IPS-15b (cell line): ENCODE measurements around the gene EIF4G3.
"Not testable (repeated sequence)": the region's sequence is repeated elsewhere in the genome, so short reads cannot be mapped to it uniquely, and the experiment has no call there.

ENCODE experiments used
- H3K27me3 ChIP-seq: one replicate; pipeline ENCODE4 v1.6.1; 2013; ENCODE audit warnings: low read length; ENCODE audit not compliant: control insufficient read depth, insufficient read depth
- H3K36me3 ChIP-seq: one replicate; pipeline ENCODE4 v1.6.1; 2013; ENCODE audit warnings: low read length; ENCODE audit not compliant: control insufficient read depth, insufficient read depth
- H3K4me1 ChIP-seq: one replicate; pipeline ENCODE4 v1.6.1; 2013; ENCODE audit warnings: mild to moderate bottlenecking, low read length; ENCODE audit not compliant: control insufficient read depth, insufficient read depth
- H3K4me3 ChIP-seq: one replicate; pipeline ENCODE4 v1.5.1; 2013; ENCODE audit warnings: low read depth, low read length
- H3K9ac ChIP-seq: one replicate; pipeline ENCODE4 v1.6.1; 2013; ENCODE audit warnings: low read depth, mild to moderate bottlenecking, low read length
- H3K9me3 ChIP-seq: one replicate; pipeline ENCODE4 v1.6.1; 2013; ENCODE audit warnings: mild to moderate bottlenecking, low read length; ENCODE audit not compliant: control insufficient read depth, insufficient read depth

The EIF4G3 gene

DNA sequence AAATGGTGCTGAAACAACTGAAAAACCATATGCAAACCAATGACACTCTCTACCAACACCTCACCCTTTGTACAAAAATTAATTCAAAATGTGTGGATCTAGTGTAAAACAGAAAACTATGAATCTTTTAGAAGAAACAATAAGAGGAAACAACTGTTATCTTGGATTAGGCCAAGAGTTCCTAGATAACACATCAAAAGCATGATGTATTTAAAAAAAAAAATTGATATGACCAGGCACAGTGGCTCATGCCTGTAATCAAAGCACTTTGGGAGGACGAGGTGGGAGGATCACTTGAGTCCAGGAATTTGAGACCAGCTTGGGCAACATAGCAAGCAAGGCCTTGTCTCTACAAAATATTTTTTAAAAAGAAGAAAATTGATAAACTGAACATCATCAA lies 79.0 kb downstream of the EIF4G3 start:
- H3K9ac ChIP-seq: no peak overlapping the region
- no peaks in the 10 kb centered on the region for H3K27me3 ChIP-seq
- no peak overlapping the region for H3K4me3 ChIP-seq
- H3K36me3 ChIP-seq: no peaks in the 10 kb centered on the region
- H3K9me3 ChIP-seq: no peaks in the 10 kb centered on the region
- peaks cover 6% of the 10 kb centered on the region for H3K4me1 ChIP-seq

DNA sequence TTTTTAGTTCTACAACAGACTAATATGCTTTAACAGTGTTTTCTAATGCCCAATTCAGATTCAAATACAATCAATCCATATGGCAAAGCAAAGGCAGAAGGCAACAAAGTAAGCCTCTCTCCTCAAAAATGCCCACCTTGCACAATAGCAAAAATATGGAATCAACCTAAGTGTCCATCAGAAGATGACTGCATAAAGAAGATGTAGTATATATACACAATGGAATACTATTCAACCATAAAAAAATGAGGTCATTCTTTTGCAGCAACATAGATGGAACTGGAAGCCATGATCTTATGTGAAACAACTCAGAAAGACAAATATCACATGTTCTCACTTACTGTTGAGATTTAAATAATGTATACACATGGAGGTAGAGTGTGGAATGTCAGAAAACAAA lies 80.7 kb downstream of the EIF4G3 start:
- no peaks in the 10 kb centered on the region for H3K36me3 ChIP-seq
- no peaks in the 10 kb centered on the region for H3K9me3 ChIP-seq
- H3K27me3 ChIP-seq: no peaks in the 10 kb centered on the region
- H3K4me3 ChIP-seq: no peak overlapping the region
- peaks cover 6% of the 10 kb centered on the region for H3K4me1 ChIP-seq
- H3K9ac ChIP-seq: no peak overlapping the region

DNA sequence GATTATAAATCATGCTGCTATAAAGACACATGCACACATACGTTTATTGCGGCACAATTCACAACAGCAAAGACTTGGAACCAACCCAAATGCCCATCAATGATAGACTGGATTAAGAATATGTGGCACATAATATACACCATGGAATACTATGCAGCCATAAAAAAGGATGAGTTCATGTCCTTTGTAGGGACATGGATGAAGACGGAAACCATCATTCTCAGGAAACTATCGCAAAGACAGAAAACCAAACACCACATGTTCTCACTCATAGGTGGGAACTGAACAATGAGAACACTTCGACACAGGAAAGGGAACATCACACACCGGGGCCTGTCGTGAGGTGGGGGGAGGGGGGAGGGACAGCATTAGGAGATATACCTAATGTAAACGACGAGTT lies 82.4 kb downstream of the EIF4G3 start:
- not testable (repeated sequence) for H3K9ac ChIP-seq, H3K9me3 ChIP-seq, H3K4me1 ChIP-seq, H3K4me3 ChIP-seq, H3K27me3 ChIP-seq, H3K36me3 ChIP-seq

DNA sequence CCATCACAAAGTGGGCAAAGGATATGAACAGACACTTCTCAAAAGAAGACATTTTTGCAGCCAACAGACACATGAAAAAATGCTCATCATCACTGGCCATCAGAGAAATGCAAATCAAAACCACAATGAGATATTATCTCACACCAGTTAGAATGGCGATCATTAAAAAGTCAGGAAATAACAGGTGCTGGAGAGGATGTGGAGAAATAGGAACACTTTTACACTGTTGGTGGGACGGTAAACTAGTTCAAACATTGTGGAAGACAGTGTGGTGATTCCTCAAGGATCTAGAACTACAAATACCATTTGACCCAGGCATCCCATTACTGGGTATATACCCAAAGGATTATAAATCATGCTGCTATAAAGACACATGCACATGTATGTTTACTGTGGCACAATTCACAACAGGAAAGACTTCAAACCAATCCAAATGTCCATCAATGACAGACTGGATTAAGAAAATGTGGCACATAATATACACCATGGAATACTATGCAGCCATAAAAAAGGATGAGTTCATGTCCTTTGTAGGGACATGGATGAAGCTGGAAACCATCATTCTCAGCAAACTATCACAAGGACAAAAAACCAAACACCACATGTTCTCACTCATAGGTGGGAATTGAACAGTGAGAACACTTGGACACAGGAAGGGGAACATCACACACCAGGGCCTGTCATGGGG lies 83.3 kb downstream of the EIF4G3 start:
- H3K36me3 ChIP-seq, H3K4me1 ChIP-seq: not testable (repeated sequence)

DNA sequence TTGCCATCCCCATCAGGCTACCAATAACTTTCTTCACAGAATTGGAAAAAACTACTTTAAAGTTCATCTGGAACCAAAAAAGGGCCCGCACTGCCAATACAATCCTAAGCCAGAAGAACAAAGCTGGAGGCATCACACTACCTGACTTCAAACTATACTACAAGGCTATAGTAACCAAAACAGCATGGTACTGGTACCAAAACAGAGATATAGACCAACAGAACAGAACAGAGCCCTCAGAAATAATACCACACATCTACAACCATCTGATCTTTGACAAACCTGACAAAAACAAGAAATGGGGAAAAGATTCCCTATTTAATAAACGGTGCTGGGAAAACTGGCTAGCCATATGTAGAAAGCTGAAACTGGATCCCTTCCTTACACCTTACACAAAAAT lies 84.2 kb downstream of the EIF4G3 start:
- H3K27me3 ChIP-seq, H3K4me3 ChIP-seq, H3K9ac ChIP-seq, H3K9me3 ChIP-seq, H3K4me1 ChIP-seq, H3K36me3 ChIP-seq: not testable (repeated sequence)

More for the DNA sequence above, 83.3 kb downstream of the EIF4G3 start:
- H3K9ac ChIP-seq, H3K9me3 ChIP-seq, H3K27me3 ChIP-seq, H3K4me3 ChIP-seq: not testable (repeated sequence)

GRCh38 chr1:21091053-21091690 lies 85.5 kb downstream of the EIF4G3 start:
- H3K27me3 ChIP-seq, H3K9ac ChIP-seq, H3K4me3 ChIP-seq, H3K9me3 ChIP-seq, H3K36me3 ChIP-seq, H3K4me1 ChIP-seq: not testable (repeated sequence)

GRCh38 chr1:21090463-21090862 lies 86.2 kb downstream of the EIF4G3 start:
- Histone ChIP-seq H3K4me3 (no peak overlapping the region), H3K9ac (no peak overlapping the region)

GRCh38 chr1:21089731-21090130 lies 87.0 kb downstream of the EIF4G3 start:
- Histone ChIP-seq H3K9ac (no peak overlapping the region), H3K36me3 (peaks cover 2% of the 10 kb centered on the region), H3K9me3 (no peaks in the 10 kb centered on the region), H3K4me3 (no peak overlapping the region), H3K4me1 (no peaks in the 10 kb centered on the region), H3K27me3 (no peaks in the 10 kb centered on the region)

More at GRCh38 chr1:21090463-21090862, 86.2 kb downstream of the EIF4G3 start:
- no peaks in the 10 kb centered on the region for H3K9me3 ChIP-seq
- H3K27me3 ChIP-seq: no peaks in the 10 kb centered on the region
- peaks cover 2% of the 10 kb centered on the region for H3K36me3 ChIP-seq
- H3K4me1 ChIP-seq: no peaks in the 10 kb centered on the region

DNA sequence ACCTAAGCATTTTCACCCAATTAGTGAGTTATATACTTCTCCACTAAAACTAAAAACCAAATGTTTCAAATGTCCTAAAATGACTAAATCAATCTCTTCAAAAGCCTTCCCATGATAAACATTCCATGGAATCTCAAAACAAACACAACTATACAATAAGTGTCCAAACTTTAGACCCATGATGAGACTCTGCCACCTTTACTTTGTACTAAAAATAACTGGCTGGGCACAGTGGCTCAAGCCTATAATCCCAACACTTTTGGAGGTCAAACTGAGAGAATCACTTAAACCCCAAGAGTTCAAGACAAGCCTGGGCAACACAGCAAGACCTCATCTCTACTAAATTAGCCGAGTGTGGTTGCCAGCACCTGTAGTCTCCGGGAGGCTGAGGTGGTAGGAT lies 87.4 kb downstream of the EIF4G3 start:
- Histone ChIP-seq H3K9me3 (no peaks in the 10 kb centered on the region), H3K4me1 (no peaks in the 10 kb centered on the region), H3K9ac (no peak overlapping the region), H3K36me3 (peaks cover 2% of the 10 kb centered on the region), H3K4me3 (no peak overlapping the region), H3K27me3 (no peaks in the 10 kb centered on the region)

- H3K4me3 ChIP-seq: no peak overlapping the region
- no peaks in the 10 kb centered on the region for H3K27me3 ChIP-seq
- no peak overlapping the region for H3K9ac ChIP-seq
- H3K4me1 ChIP-seq: no peaks in the 10 kb centered on the region
- peaks cover 2% of the 10 kb centered on the region for H3K36me3 ChIP-seq
- H3K9me3 ChIP-seq: no peaks in the 10 kb centered on the region
Observed at GRCh38 chr1:21084111-21084810, 92.4 kb downstream of the EIF4G3 start.

- H3K36me3 ChIP-seq: peaks cover 2% of the 10 kb centered on the region
- H3K27me3 ChIP-seq: no peaks in the 10 kb centered on the region
- no peak overlapping the region for H3K9ac ChIP-seq
- H3K4me3 ChIP-seq: no peak overlapping the region
- H3K9me3 ChIP-seq: no peaks in the 10 kb centered on the region
- H3K4me1 ChIP-seq: no peaks in the 10 kb centered on the region
Observed at GRCh38 chr1:21082073-21082472, 94.6 kb downstream of the EIF4G3 start.

DNA sequence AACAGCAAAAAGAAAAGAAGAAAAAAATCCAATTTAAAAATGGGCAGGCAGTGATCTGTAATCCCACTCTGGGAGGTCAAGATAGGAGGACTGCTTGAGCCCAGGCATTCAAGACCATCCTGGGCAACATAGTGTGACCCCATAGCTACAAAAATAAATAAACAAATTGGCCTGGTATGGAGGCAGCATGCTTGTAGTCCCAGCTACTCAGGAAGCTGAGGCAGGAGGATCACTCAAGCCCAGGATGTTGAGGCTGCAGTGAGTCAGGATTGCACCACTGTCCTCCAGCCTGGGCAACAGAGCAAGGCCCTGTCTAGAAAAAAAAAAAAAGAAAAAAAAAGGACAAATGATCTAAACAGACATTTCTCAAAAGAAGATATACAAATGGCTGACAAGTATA lies 99.6 kb downstream of the EIF4G3 start:
- Histone ChIP-seq H3K27me3 (no peaks in the 10 kb centered on the region), H3K9me3 (no peaks in the 10 kb centered on the region), H3K36me3 (no peaks in the 10 kb centered on the region), H3K4me1 (no peaks in the 10 kb centered on the region), H3K4me3 (no peak overlapping the region), H3K9ac (no peak overlapping the region)
